Nucleus accumbens (tissue), 56 donors: ENCODE results near the gene MGAM2.

Experiments
- DNase-seq, 56 donors: peaks; one replicate each; lab custom pipeline; 2025; lab: John Stamatoyannopoulos, UW

Gene MGAM2

GRCh38 chr7:142250705-142251104 lies 139.2 kb downstream of the MGAM2 start:
- DNase-seq = no peak

GRCh38 chr7:142257958-142258357 lies 146.4 kb downstream of the MGAM2 start, which contains the start of gene PRSS58:
TSS of gene PRSS58 (minus strand) at chr7:142258058. CDS start at chr7:142257707, 351 bp downstream.
- no peak for DNase-seq

GRCh38 chr7:142263598-142264380 lies 152.3 kb downstream of the MGAM2 start:
- DNase-seq = no peak
